H1 (cell line): ENCODE data around the gene MVK. TPM values are rescaled to one million over a fixed set of nuclear protein-coding genes. Genes with fewer than 3 reads are reported as not detected.

Experiments
- CTCF ChIA-PET: fragments of 300-600 bp; sonication (Branson Sonifier 250); formaldehyde crosslinking; loops from one replicate; lab custom pipeline; 2021; ENCODE audit not compliant: partially characterized antibody; lab: Charles Lee
- POLR2A ChIA-PET: fragments of 300-600 bp; sonication (Branson Sonifier 250); formaldehyde crosslinking; loops from one replicate; lab custom pipeline; 2021; ENCODE audit warnings: inconsistent platforms; ENCODE audit not compliant: partially characterized antibody; lab: Charles Lee
- DNase-seq, 2 experiments: peaks; one replicate each; pipeline versions ENCODE4 v3.0.0 to v3.0.0-alpha.2; 2010 to 2022; ENCODE audit warnings: low spot score in 2 of 2, low read depth in 1 of 2, mixed read lengths in 1 of 2
- FAIRE-seq: peaks from 2 replicates; lab custom pipeline; 2011; peaks lifted over from hg19 to GRCh38; lab: Jason Lieb, UNC
- H2AFZ ChIP-seq: 2 replicates; pipeline ENCODE4 v1.8.1; 2012; ENCODE audit warnings: low read length, inconsistent platforms
- H2AK5ac ChIP-seq: 2 replicates; pipeline ENCODE4 v1.6.1; 2013; ENCODE audit warnings: low read depth, low read length
- H2BK120ac ChIP-seq: replicated peaks from 2 replicates; pipeline ENCODE3; 2013; ENCODE audit warnings: low read depth, low read length, inconsistent platforms
- H2BK12ac ChIP-seq: 2 replicates; pipeline ENCODE4 v1.6.1; 2013; ENCODE audit warnings: low read depth, low read length
- H2BK15ac ChIP-seq: 2 replicates; pipeline ENCODE4 v1.6.1; 2013; ENCODE audit warnings: low read length
- H2BK20ac ChIP-seq: 2 replicates; pipeline ENCODE4 v1.6.1; 2013; ENCODE audit warnings: low read length
- H2BK5ac ChIP-seq: 2 replicates; pipeline ENCODE4 v1.6.1; 2013; ENCODE audit warnings: low read depth, low read length
- H3K14ac ChIP-seq: 2 replicates; pipeline ENCODE4 v1.6.1; 2013; ENCODE audit warnings: inconsistent platforms; ENCODE audit not compliant: insufficient read length
- H3K18ac ChIP-seq: 2 replicates; pipeline ENCODE4 v1.6.1; 2013; ENCODE audit warnings: low read length; ENCODE audit errors: extremely low read depth
- H3K23ac ChIP-seq: 2 replicates; pipeline ENCODE4 v1.6.1; 2013; ENCODE audit warnings: inconsistent platforms; ENCODE audit not compliant: insufficient read length
- H3K23me2 ChIP-seq: 2 replicates; pipeline ENCODE4 v1.6.1; 2013; ENCODE audit warnings: low read depth, low read length
- H3K27ac ChIP-seq: 2 replicates; pipeline ENCODE4 v1.6.1; 2011; ENCODE audit warnings: low read depth, low read length, inconsistent platforms
- H3K27me3 ChIP-seq, 4 experiments: replicated peaks in 1 of 4; 1 replicate in 1 of 4; 2 replicates in 3 of 4; pipeline versions ENCODE4 v1.6.1 to v1.8.1; 2011 to 2013; ENCODE audit warnings: low read length in 3 of 4, mild to moderate bottlenecking in 3 of 4, inconsistent platforms in 2 of 4, mixed read lengths in 2 of 4, moderate library complexity in 1 of 4; ENCODE audit not compliant: control insufficient read depth in 3 of 4, insufficient read depth in 3 of 4; ENCODE audit errors: extremely low read depth in 1 of 4
- H3K36me3 ChIP-seq, 4 experiments: 2 replicates each; pipeline versions ENCODE4 v1.6.1 to v1.8.1; 2011 to 2013; ENCODE audit warnings: mild to moderate bottlenecking in 4 of 4, low read length in 3 of 4, moderate library complexity in 2 of 4, control low read depth in 1 of 4, inconsistent platforms in 1 of 4; ENCODE audit not compliant: insufficient read depth in 4 of 4, control insufficient read depth in 2 of 4
- H3K4ac ChIP-seq: replicated peaks from 2 replicates; pipeline ENCODE3; 2013; ENCODE audit warnings: low read length, low read depth, mixed read lengths, inconsistent platforms; ENCODE audit not compliant: insufficient read length
- H3K4me1 ChIP-seq, 4 experiments: replicated peaks in 1 of 4; 1 replicate in 1 of 4; 2 replicates in 3 of 4; pipeline versions ENCODE4 v1.6.1 to v1.8.1; 2011 to 2013; ENCODE audit warnings: low read length in 3 of 4, inconsistent platforms in 2 of 4, mixed read lengths in 1 of 4; ENCODE audit not compliant: insufficient read depth in 4 of 4, control insufficient read depth in 3 of 4
- H3K4me2 ChIP-seq, 2 experiments: 2 replicates each; pipeline versions ENCODE4 v1.6.1 to v1.8.1; 2011 to 2013; ENCODE audit warnings: low read depth in 2 of 2, low read length in 2 of 2, control low read depth in 1 of 2, inconsistent platforms in 1 of 2, mild to moderate bottlenecking in 1 of 2; ENCODE audit not compliant: insufficient read depth in 1 of 2
- H3K4me3 ChIP-seq, 4 experiments: fragments of 200-600, 300-600 bp in 1 of 4; sonication (generic), shearing (Covaris generic), sonication (Bioruptor Twin) in 1 of 4; 2 replicates each; pipeline versions ENCODE4 v1.5.1 to v1.8.1; 2011 to 2016; ENCODE audit warnings: low read length in 4 of 4, low read depth in 3 of 4, control low read depth in 2 of 4, inconsistent platforms in 2 of 4, mild to moderate bottlenecking in 2 of 4, mixed read lengths in 1 of 4, moderate library complexity in 1 of 4; ENCODE audit not compliant: insufficient read depth in 2 of 4; ENCODE audit errors: extremely low read depth in 1 of 4
- H3K56ac ChIP-seq: replicated peaks from 2 replicates; pipeline ENCODE3; 2013; ENCODE audit warnings: low read depth, mild to moderate bottlenecking, mixed read lengths, low read length, inconsistent platforms; ENCODE audit not compliant: insufficient read length
- H3K79me1 ChIP-seq: 2 replicates; pipeline ENCODE4 v1.6.1; 2013; ENCODE audit warnings: low read depth, low read length, control low read depth
- H3K79me2 ChIP-seq, 2 experiments: 2 replicates each; pipeline versions ENCODE4 v1.6.1 to v1.8.1; 2012 to 2013; ENCODE audit warnings: low read length in 2 of 2, mild to moderate bottlenecking in 2 of 2, inconsistent platforms in 1 of 2; ENCODE audit not compliant: insufficient read depth in 2 of 2, control insufficient read depth in 1 of 2
- H3K9ac ChIP-seq, 4 experiments: replicated peaks in 1 of 4; 1 replicate in 1 of 4; 2 replicates in 3 of 4; pipeline versions ENCODE4 v1.6.1 to v1.8.1; 2011 to 2013; ENCODE audit warnings: low read depth in 3 of 4, low read length in 3 of 4, control low read depth in 2 of 4, mild to moderate bottlenecking in 2 of 4, moderate library complexity in 2 of 4, inconsistent platforms in 1 of 4; ENCODE audit errors: extremely low read depth in 1 of 4
- H3K9me3 ChIP-seq, 2 experiments: 2 replicates each; pipeline versions ENCODE4 v1.6.1 to v1.8.1; 2012 to 2013; ENCODE audit warnings: mild to moderate bottlenecking in 2 of 2, moderate library complexity in 2 of 2, control low read depth in 1 of 2, inconsistent platforms in 1 of 2, low read depth in 1 of 2, low read length in 1 of 2, mixed read lengths in 1 of 2; ENCODE audit not compliant: insufficient read depth in 2 of 2
- H4K20me1 ChIP-seq, 2 experiments: replicated peaks in 1 of 2; 2 replicates each; pipeline versions ENCODE3 to v1.8.1; 2011 to 2013; ENCODE audit warnings: inconsistent platforms in 2 of 2, low read length in 2 of 2, mild to moderate bottlenecking in 1 of 2; ENCODE audit not compliant: insufficient read depth in 2 of 2, control insufficient read depth in 1 of 2
- H4K5ac ChIP-seq: 2 replicates; pipeline ENCODE4 v1.6.1; 2013; ENCODE audit warnings: low read length, low read depth, mixed read lengths, inconsistent platforms; ENCODE audit not compliant: insufficient read length
- H4K8ac ChIP-seq: 2 replicates; pipeline ENCODE4 v1.8.0; 2013; ENCODE audit warnings: mild to moderate bottlenecking, moderate library complexity, low read length, inconsistent platforms; ENCODE audit not compliant: insufficient read depth; ENCODE audit errors: extremely low read depth
- H4K91ac ChIP-seq: replicated peaks from 2 replicates; pipeline ENCODE3; 2013; ENCODE audit warnings: low read length, mixed read lengths, inconsistent platforms; ENCODE audit not compliant: insufficient read length
- BACH1 ChIP-seq: IDR thresholded peaks from 2 replicates; pipeline ENCODE4 v1.6.1; 2012; ENCODE audit warnings: low read length, improper control_type of control experiment
- CBX8 ChIP-seq: fragments of 300-800, 300-1000 bp; sonication (generic); IDR thresholded peaks from 2 replicates; pipeline ENCODE4 v1.7.1; 2016; ENCODE audit warnings: low read depth, low read length, borderline replicate concordance
- CHD1 ChIP-seq: IDR thresholded peaks from 2 replicates; pipeline ENCODE4 v1.6.1; 2012; ENCODE audit warnings: low read depth, low read length, improper control_type of control experiment
- CTBP2 ChIP-seq: IDR thresholded peaks from 2 replicates; pipeline ENCODE4 v1.7.0; 2011; ENCODE audit warnings: borderline replicate concordance, mild to moderate bottlenecking, moderate library complexity, mixed read lengths, low read length; ENCODE audit not compliant: insufficient read depth, insufficient read length
- E2F6 ChIP-seq: IDR thresholded peaks from 2 replicates; pipeline ENCODE4 v1.6.1; 2012; ENCODE audit warnings: inconsistent platforms
- FOSL1 ChIP-seq: IDR thresholded peaks from 2 replicates; pipeline ENCODE4 v1.6.1; 2011; ENCODE audit warnings: mild to moderate bottlenecking, low read depth, low read length, moderate library complexity; ENCODE audit not compliant: insufficient read depth
- KDM4A ChIP-seq: IDR thresholded peaks from one replicate; pipeline ENCODE4 v1.7.1; 2012; ENCODE audit warnings: low read depth, mild to moderate bottlenecking, moderate library complexity, low read length, inconsistent platforms; ENCODE audit not compliant: severe bottlenecking
- KDM5A ChIP-seq: fragments of 200-600 bp; IDR thresholded peaks from 2 replicates; pipeline ENCODE4 v1.7.1; 2012; ENCODE audit warnings: mild to moderate bottlenecking, low read length, inconsistent platforms, mixed read lengths
- RFX5 ChIP-seq: IDR thresholded peaks from 2 replicates; pipeline ENCODE4 v1.6.1; 2011; ENCODE audit warnings: low read depth, low read length, improper control_type of control experiment, borderline replicate concordance
- SRF ChIP-seq: IDR thresholded peaks from 2 replicates; pipeline ENCODE4 v1.6.1; 2011; ENCODE audit warnings: mild to moderate bottlenecking, low read depth, low read length, moderate library complexity
- TBP ChIP-seq: IDR thresholded peaks from 2 replicates; pipeline ENCODE4 v1.6.1; 2011; ENCODE audit warnings: low read depth, low read length, improper control_type of control experiment
- WGBS, 2 experiments: shearing (Covaris generic) in 1 of 2; methylation state at CpG; one replicate each; pipeline versions ENCODE4 v1.1.6 to v1.1.7; 2013 to 2015; ENCODE audit warnings: low lambda C conversion rate in 2 of 2, mixed read lengths in 2 of 2, inconsistent platforms in 1 of 2, low coverage in 1 of 2, missing lambda C conversion rate in 1 of 2; ENCODE audit not compliant: insufficient replicate concordance in 2 of 2, insufficient coverage in 1 of 2, insufficient read length in 1 of 2; ENCODE audit errors: extremely low coverage in 1 of 2, missing lambda C conversion rate in 1 of 2; 5-methylcytosine and 5-hydroxymethylcytosine counted together
- polyA plus RNA-seq, 7 experiments: library from polyadenylated mRNA; depleted of rRNA in 3 of 7; stranded (reverse) in 5 of 7; unstranded in 2 of 7; fragments of >200 nt in 5 of 7; fragments of 200-250 nt in 2 of 7; gene quantifications; 1 replicate in 5 of 7; 2 replicates in 1 of 7; 4 replicates in 1 of 7; pipeline versions ENCODE4 v1.2.1 to v1.2.3, GENCODE V29; 2011 to 2013; ENCODE audit warnings: missing spikeins in 2 of 7, mixed read lengths in 2 of 7
- total RNA-seq: library from RNA; stranded (reverse); fragmentation: NEBNext Ultra II Directional; extraction: Animal tissue kit (Norgen Biotek cat#: 25700); gene quantifications from 2 replicates; pipeline ENCODE4 v1.2.1, GENCODE V29; 2021

The MVK gene
- total and polyA plus RNA-seq, 2 of the 8 experiments (the other 6 are each of a cell fraction or from before 2014, with no cell fraction given): 15.7 to 20.9 TPM

DNA sequence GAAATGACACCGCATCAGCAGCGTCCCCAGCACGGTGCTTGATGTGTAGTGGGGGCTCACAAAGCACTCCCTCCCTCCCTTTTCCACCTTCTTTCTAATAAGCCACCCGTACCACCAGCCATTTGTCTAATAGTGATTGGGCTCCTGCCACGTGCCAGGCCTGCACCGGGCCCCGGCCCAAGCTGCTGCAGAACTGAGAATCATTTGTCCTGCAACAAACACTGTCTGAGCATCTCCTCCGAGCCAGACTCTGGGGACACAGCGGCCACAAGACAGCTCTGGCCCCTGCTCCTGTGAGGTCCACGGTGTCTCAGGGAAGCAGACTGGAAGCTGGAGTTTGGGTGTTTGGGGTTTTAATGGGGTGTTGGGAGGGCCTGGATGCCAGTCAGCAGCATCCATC lies 43.9 kb downstream of the MVK start:
- Histone ChIP-seq H2BK5ac (no peak overlapping the region), H3K9ac (no peak overlapping the region), H3K23ac (no peak overlapping the region), H2AK5ac (no peak overlapping the region), H3K56ac (no peak overlapping the region), H3K4ac (no peak overlapping the region), H2BK12ac (no peak overlapping the region), H3K79me2 (no peaks in the 10 kb centered on the region), H4K91ac (no peak overlapping the region), H3K36me3 (no peaks in the 10 kb centered on the region), H3K9me3 (no peaks in the 10 kb centered on the region), H3K27ac (no peak overlapping the region), H3K18ac (no peak overlapping the region), H2BK120ac (no peak overlapping the region), H3K4me1 (peaks cover 0 to 4% (median 2%) of the 10 kb centered on the region in 4 experiments; a peak in 3 of 7 replicates), H3K4me3 (no peak overlapping the region), H3K79me1 (no peaks in the 10 kb centered on the region), H4K5ac (no peak overlapping the region), H3K14ac (no peak overlapping the region), H3K23me2 (no peaks in the 10 kb centered on the region), H4K20me1 (no peaks in the 10 kb centered on the region), H3K27me3 (no peaks in the 10 kb centered on the region; a peak in 1 of 7 replicates), H2BK15ac (no peak overlapping the region), H4K8ac (no peak overlapping the region), H2AFZ (no peak overlapping the region), H2BK20ac (no peak overlapping the region), H3K4me2 (no peak overlapping the region)
- 91% methylated on average over 10 of the region's 10 CpGs; no CpG with 5 or more reads in 1 of the 2 experiments for WGBS, 2 experiments
- CTCF ChIA-PET: interaction anchor here (0.7 to 5.7 kb wide), 6 partner anchors 19 to 189 kb away, joined by 3 to 42 read pairs (median 3); no protein-coding TSS in a partner anchor
- FAIRE-seq (no peak), DNase-seq (no peak)
- TF ChIP-seq RFX5 (no peak), KDM5A (no peak), TBP (no peak), CTBP2 (no peak), E2F6 (no peak), CBX8 (no peak), KDM4A (no peak), SRF (no peak), BACH1 (no peak), CHD1 (no peak), FOSL1 (no peak)
- POLR2A ChIA-PET: interaction anchor here (1.2 kb wide), 1 partner anchor 11 kb away, joined by 4 read pairs; no protein-coding TSS in a partner anchor
